HTERT RPE-1 (cell line): ENCODE data around the gene FCHSD2.
"Not testable (repeated sequence)": the region's sequence is repeated elsewhere in the genome, so short reads cannot be mapped to it uniquely, and the experiment has no call there.

ENCODE experiments used
- in situ Hi-C: fragments of 300-500 bp; cut with MboI; formaldehyde crosslinking; loops from 4 replicates; pipeline ENCODE4 v1.14.3; 2020; ENCODE audit warnings: low sequenced_read_pairs

The FCHSD2 gene

DNA sequence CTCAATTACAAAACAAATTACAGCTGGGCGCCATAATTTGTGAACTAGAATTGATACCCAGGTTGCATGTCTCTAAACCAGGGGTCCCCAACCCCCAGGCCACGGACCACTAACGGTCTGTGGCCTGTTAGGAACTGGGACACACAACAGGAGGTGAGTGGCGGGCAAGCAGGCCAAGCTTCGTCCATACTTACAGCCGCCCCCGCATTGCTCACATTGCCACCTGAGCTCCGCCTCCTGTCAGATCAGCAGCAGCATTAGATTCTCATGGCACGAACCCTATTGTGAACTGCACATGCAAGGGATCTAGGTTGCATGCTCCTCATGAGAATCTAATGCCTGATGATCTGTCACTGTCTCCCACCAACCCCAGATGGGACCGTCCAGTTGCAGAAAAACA, 12.9 kb downstream of the FCHSD2 start:
- in situ Hi-C loops, result no loop called here

DNA sequence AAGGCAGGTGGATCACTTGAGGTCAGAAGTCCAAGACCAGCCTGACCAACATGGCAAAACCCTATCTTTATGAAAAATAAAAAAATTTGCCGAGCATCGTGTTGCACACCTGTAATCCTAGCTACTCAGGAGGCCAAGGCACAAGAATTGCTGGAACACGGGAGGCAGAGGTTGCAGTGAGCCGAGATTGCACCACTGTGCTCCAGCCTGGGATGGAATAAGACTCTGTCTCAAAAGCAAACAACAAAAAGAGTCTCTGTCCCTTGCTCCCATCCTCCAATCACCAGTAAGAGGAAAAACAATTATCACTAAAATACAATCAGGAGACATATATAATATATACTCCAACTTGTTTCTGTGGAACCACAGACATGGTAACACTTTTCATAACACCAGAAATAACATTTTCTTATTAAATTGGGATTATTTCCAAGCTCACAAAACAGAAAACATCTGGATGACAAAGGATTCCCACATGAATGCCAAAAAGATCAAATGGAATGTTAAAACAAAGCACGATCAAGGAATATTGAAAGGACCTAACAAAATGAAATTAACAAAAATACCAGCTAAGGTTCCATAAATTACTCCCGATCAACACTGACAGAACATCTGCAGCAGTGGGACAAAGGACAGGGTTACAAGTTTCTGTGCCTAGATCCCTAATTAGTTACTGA, 15.2 kb downstream of the FCHSD2 start:
- in situ Hi-C loops, result no loop called here

DNA sequence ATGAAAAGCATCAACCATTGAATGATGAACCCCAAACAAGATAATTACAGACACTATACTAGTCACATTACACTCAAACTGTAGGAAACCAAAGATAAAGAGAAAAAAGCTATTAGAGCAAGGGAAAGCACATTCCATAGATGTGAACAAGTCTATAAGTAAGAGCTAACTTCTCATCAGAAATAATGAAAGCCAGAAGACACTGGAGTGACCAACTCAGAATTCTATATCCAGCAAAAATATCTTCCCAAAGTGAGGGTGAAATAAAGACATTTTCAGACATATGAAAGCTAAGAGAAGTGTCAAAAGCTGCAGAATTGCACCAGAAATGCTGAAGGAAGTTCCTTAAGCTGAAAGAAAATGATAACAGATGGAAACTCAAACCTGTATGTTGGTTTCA, 17.3 kb downstream of the FCHSD2 start:
- in situ Hi-C loops, result no loop called here

DNA sequence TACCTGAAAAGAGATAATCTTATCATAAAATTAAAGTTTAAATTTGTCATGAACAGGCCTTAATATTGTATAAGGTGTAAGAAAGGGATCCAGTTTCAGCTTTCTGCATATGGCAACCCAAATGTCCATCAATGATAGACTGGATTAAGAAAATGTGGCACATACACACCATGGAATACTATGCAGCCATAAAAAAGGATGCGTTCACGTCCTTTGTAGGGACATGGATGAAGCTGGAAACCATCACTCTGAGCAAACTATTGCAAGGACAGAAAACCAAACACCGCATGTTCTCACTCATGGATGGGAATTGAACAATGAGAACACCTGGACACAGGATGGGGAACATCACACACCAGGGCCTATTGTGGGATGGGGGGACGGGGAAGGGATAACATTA, 18.2 kb downstream of the FCHSD2 start:
- in situ Hi-C loops, result not testable (repeated sequence)

DNA sequence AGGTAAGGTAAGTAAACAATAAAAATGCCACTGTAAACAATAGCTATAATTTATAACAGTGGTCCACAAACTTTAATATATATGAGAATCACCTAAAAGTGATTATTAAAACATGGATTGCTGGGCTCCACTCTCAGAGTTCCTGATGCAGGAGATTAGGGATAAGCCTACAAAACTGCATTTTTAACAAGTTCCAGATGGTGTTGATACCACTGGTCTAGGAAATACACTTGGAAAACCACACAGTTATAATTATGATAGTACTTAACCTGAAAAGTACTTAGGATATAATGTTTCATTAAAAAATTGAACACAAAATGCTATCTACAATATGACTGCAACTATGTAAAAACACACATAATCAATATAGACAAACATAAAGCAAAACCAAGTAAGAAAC, 20.4 kb downstream of the FCHSD2 start:
- in situ Hi-C loops, result no loop called here

DNA sequence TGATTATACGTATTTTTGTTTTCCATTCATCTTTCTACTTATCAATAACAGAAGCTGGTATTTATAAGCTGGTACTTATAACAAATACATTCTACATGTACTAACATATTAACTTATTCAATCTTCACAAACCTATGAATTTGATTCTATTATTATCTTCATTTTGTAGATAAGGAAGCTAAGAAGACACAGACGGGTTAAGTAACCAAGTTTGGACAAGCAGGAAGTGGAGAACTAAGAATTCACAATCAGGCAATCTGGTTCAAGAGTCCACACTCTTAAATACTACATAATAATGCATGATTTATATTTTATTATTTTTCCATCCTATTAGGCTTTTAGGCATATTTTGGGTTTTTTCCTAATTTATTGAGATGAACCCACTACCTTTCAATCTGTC, 25.0 kb downstream of the FCHSD2 start:
- in situ Hi-C loops, result no loop called here

DNA sequence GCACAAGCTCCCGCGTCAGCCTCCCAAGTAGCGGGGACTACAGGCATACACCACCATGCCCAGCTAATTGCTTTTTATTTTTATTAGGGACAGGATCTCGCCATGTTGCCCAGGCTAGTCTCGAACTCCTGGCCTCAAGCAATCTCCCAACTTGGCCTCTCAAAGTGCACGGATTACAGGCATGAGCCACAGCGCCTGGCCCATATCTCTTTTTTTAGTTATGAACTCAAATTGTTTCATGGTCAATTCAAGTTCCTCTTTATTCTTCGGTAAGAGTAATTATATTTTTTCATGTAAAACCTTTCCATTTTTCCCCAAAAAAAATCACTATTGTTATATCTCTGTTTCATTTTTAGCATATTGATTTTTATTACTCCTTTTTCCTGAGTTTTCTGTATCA, 25.5 kb downstream of the FCHSD2 start:
- in situ Hi-C loops, result no loop called here

DNA sequence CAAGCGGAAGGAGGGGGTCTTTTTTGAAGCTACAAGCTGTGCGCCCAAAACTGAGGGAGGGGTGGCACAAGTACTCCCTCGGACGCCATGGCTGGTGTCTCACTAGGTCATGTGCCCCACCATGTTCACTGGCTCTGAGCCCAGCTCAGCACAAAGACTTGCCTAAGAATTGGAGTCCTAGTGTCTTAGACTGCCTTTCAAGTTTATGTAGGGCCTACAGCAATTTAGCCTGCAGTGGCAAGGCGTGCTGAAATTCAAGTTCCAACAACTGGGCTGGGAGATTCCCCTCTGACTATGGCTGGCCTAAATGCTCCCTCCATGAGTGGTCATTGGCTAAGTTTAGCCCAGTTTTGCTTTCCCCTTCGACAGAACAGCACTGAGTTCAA, 27.3 kb downstream of the FCHSD2 start:
- in situ Hi-C loops, result no loop called here

DNA sequence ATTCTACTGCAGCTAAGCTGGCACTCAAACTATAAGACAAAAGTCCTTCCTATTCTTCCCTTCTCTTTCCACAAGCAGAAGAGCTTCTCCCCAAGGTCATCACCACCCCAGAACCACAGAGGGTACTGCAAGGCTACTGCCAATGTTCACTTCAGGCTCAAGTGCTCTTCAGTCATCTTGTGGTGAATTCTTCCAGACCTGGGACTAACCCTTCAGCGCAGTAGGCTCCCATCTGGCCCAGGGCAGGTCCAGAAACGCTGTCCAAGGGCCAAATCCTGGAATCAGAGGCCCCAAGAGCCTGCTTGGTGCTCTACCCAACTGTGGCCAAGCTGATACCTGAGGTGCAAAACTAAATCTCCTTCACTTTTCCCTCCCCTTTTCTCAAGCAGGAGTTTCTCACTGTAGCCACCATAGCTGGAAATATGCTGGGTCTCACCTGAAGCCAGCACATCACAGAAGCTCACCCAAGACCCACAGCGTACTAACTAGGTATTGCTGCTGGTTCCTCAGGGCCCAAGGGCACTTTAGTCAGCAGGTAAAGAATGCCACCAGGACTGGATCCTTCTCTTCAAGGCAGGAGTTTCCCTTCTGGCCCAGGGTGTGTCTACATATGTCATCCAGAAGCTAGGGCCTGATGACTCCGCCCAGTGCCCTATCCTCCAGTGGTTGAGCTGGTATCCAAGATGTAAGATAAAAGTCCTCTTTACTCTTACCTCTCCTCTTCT, 27.8 kb downstream of the FCHSD2 start:
- in situ Hi-C loops, result no loop called here

DNA sequence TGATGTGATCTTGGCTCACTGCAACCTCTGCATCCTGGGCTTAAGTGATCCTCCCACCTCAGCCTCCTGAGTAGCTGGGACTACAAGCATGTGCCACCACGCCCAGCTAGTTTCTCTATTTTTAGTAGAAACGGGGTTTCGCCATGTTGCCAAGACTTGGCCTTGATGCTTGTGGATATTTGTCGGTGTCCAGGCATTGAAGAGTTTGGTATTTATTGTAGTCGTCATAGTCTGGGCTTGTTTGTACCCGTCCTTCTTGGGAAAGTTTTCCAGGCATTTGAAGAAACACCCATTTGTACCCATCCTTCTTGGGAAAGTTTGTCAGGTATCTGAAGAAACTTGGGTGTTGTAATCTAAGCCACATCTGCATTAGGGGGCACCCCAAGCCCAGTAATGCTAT, 28.7 kb downstream of the FCHSD2 start:
- in situ Hi-C loops, result no loop called here

DNA sequence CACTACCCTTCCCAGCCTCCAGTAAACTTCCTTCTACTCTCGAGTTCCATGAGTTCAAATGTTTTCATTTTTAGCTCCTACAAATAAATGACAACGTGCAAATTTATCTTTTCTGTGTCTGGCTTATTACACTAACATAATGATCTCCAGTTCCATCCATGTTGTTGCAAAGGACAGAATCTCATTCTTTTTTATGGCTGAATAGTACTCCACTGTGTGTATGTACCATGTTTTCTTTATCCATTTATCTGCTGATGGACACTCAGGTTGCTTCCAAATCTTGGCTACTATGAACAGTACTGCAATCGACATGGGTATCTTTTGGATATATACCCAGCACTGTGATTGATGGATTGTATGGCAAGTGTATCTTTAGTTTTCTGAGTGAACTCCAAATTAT, 34.5 kb downstream of the FCHSD2 start:
- in situ Hi-C loops, result no loop called here

DNA sequence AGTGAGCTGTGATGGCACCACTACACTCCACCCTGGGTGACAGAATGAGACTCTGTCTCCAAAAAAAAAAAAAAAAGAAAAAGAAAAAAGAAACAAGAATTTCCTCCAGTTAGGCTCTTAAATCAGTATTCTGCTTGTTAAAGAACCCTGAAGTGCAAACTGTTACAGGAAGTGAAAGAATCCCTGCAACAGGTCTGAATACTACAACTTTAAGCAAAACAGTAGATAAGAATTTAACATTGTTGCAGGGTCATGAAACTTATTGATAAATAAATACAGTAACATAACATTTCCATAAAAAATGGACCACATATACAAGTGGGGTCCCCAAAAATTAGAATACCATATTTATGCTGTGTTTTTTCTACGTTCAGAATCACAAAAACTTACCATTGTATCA, 35.8 kb downstream of the FCHSD2 start:
- in situ Hi-C loops, result no loop called here

DNA sequence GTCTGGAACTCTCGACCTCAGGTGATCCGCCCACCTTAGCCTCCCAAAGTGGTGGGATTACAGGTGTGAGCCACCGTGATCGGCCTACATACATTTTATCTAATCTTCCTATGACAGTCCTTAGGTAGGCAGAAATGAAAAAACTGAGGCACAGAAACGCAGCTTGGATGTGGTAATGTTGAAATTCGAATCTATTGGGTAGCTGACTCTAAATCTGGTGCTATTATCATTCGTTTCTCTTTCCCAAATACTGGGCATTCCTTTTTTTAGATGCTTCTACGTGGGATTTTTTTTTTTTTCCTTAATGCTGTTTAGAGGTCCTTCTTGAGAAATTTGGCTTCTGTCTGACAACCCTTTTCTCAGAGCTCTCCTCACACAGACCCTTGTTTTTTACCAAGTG, 41.5 kb downstream of the FCHSD2 start:
- in situ Hi-C loops, result no loop called here

DNA sequence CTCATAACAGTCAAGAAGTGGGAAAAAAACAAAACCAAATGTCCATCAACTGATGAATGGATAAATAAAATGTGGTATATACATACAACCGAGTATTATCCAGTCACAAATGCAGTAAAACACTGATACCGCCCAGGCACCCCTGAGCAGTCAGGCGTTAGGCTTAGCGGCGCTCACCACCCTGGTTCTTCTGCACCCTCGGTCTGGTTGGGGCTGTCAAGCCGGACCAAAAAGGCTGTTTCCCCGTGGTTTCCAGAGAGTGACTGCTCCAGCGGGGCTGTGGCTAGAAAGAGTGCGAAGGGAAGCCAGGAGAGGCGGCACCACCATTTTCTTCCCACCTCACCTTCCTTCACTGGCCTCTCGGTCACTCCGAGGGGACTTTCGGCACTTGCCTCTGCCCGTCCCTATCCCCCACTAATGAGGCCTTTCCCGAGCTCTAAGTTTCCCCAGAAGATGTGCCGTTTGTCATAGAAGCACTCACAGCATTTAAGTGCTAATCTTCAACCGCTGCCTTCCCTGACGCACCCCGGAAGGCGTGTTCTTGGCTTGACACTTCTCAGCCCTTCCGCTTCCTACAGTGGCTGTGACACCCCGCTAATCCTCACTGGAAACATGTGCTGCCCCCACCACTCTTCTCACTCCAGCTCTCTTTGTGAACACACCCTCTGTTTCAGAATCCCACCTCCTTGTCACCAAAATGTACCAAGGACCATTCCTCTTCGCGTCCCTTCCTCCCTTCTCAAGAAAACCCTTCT, 42.4 kb downstream of the FCHSD2 start:
- in situ Hi-C loops, result no loop called here

DNA sequence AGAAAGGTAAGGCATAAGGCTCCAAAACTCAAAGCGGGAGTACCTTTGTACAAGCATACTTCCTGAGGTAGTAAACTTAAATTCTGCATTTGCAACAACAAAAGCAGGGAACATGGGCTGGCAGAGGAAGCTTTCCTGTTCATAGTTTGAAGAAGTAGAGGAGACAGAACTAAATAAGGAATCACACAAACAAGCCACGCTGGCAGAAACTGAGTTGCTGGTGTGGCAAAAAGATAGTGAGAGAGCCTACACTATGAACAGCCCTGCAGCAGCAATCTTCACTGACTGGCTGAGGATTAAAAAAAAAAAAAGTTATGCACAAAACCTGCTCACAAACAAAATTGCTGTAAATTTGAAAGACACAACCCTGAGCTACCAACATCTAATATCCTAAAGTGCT, 46.5 kb downstream of the FCHSD2 start:
- in situ Hi-C loops, result no loop called here

DNA sequence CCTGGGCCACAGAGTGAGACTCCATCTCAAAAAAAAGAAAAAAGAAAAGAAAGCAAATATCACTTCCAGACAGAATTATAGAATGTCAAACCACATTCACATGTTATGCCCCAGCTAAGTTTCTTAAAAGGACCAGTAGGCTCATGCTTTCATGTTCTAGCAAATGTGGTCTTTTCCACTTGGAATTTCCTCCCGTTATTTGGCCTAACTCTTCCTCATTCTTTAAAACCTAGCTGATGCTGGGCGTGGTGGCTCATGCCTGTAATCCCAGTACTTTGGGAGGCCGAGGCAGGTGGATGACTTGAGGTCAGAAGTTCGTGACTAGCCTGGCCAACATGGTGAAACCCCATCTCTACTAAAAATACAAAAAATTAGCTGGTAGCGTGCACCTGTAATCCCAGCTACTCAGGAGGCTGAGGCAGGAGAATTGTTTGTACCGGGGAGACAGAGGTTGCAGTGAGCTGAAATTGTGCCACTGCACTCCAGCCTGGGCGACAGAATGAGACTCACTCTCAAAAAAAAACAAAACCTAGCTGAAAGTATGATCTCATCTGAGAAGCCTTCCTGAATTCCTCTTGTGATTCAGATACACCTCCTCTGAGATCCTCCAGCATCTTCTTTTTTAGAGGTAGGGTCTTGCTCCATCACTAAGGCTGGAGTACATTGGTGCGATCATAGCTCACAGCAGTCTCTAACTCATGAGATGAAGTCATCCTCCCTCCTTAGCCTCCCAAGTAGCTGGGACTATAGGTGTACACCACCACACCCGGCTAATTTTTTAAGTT, 50.4 kb downstream of the FCHSD2 start:
- in situ Hi-C loops, result no loop called here

DNA sequence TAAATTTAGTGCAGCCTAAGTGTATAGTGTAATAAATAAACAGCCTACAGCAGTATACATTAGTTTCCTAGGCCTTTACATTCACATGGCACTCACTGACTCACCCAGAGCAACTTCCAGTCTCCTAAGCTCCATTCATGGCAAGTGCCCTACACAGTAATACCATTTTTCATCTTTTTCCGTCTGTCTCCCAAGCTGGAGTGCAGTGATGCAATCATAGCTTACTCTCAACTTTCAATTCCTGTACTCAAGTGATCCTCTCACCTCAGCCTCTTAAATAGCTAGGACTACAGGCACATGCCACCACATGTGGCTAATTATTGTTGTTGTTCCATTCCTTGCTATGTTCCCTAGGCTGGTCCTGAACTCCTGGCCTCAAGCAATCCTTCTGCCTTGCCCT, 54.4 kb downstream of the FCHSD2 start:
- in situ Hi-C loops, result no loop called here

DNA sequence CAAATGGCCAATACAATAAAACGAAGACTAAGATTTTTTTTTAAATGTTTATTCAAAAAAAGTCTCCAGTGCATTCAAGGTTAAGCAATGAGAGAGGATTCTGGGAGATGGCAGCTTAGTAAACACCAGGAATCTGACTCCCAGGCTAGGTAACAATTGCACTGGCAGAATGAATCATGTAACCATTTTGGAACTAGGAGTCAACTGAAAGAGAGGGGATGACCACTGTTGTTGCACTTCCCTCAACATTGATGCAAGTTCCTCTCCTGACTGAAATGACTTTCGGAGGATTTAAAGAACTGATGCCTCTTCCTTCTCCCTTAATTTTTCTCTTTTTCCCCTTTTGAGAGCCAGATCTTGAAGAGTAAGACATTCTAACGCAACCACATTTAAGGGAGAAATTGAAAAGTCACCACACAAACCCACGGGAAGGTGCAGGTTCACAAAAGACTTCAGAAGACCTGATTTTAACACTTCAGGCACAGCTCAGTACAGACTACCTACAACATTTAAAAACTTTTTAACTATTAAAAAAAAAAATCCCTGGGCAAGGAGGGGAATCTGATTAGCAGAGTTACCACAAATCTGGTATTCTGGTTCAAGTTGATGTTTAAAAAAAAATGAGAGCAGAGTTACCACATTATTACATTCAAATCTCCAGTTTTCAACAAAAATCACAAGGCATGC, 56.8 kb downstream of the FCHSD2 start:
- in situ Hi-C loops, result no loop called here

DNA sequence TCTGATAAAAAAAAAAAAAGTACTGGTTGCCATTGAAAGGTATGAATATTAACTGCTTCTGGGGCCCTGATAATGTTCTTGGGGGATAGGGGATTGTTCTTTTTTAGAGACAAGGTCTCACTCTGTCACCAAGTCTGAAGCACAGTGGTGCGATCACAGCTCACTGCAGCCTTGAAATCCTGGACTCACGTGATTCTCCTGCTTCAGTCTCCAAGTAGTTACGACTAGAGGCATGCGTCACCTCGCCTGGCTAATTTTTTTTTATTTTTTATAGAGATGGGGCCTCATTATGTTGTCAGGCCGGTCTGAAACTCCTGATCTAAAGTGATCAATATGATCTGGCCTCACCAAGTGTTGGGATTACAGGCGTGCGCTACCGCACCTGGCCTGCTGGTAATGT, 63.5 kb downstream of the FCHSD2 start:
- in situ Hi-C loops, result no loop called here

DNA sequence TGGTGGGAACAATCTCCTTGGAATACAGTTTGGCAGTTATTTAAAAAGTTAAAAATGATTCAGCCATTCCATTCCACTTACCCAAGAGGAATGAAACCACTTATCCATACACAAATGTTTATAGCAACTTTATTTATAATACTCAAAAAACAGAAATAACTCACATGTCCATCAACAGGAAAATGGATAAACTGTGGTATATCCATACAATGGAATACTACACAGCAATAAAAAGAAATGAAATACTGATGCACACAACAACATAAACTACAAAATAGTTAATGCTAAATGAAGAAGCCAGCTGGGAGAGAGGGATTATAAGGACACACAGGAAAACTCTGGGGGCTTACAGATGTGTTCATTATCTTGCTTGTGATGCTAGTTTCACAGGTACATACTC, 64.7 kb downstream of the FCHSD2 start:
- in situ Hi-C loops, result no loop called here

DNA sequence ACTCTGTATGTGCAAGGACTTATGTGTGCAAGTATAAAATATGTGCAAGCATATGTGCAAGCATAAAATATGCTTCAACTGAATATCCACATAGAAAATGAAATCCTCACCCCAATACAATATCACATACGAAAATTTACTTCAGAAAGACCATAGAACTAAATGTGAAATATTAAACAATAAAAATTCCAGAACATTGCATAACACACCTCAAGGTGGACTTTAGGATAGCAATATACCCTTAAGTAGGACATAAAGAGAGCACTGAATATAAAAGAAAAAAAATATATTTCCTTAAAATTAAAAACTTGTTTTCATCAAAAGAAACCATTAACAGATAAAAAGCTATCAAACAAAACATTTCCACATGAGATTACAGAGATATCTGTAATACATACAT, 67.8 kb downstream of the FCHSD2 start:
- in situ Hi-C loops, result no loop called here
